HepG2 (cell line): ENCODE data around the gene APOL2. TPM values are rescaled to one million over a fixed set of nuclear protein-coding genes. Genes with fewer than 3 reads are reported as not detected.

Experiments used
- AKNA ChIP-seq: sonication (generic); formaldehyde crosslinking; IDR thresholded peaks from 2 replicates; pipeline ENCODE4 v1.4.0; 2020; ENCODE audit warnings: missing genetic modification reagents, borderline replicate concordance
- DZIP1 ChIP-seq: sonication (generic); formaldehyde crosslinking; IDR thresholded peaks from 2 replicates; pipeline ENCODE4 v1.5.0; 2020; ENCODE audit warnings: mild to moderate bottlenecking, missing genetic modification reagents
- GZF1 ChIP-seq: sonication (generic); formaldehyde crosslinking; IDR thresholded peaks from 2 replicates; pipeline ENCODE4 v1.5.1; 2020; ENCODE audit warnings: mild to moderate bottlenecking, missing genetic modification reagents
- MAZ ChIP-seq, 2 experiments: sonication (generic) in 1 of 2; formaldehyde crosslinking in 1 of 2; IDR thresholded peaks; 2 replicates each; pipeline versions ENCODE4 v1.5.0 to v1.6.1; 2012 to 2020; ENCODE audit warnings: low read depth in 2 of 2, mild to moderate bottlenecking in 2 of 2, borderline replicate concordance in 1 of 2, improper control_type of control experiment in 1 of 2, low read length in 1 of 2, missing genetic modification reagents in 1 of 2, moderate library complexity in 1 of 2
- MED1 ChIP-seq: sonication (generic); formaldehyde crosslinking; IDR thresholded peaks from 2 replicates; pipeline ENCODE4 v1.4.0; 2020; ENCODE audit warnings: missing genetic modification reagents
- NFIB ChIP-seq: sonication (generic); formaldehyde crosslinking; IDR thresholded peaks from 2 replicates; pipeline ENCODE4 v1.9.0; 2021; ENCODE audit warnings: missing genetic modification reagents, mild to moderate bottlenecking, borderline replicate concordance
- POLR2G ChIP-seq: fragments of 200-400 bp; formaldehyde crosslinking; IDR thresholded peaks from 2 replicates; pipeline ENCODE4 v1.6.1; 2018; ENCODE audit warnings: mild to moderate bottlenecking, low read depth, low read length, moderate library complexity
- SALL1 ChIP-seq: sonication (generic); formaldehyde crosslinking; IDR thresholded peaks from 2 replicates; pipeline ENCODE4 v1.8.0; 2022; ENCODE audit warnings: mild to moderate bottlenecking, missing genetic modification reagents
- ZFX ChIP-seq: sonication (generic); formaldehyde crosslinking; IDR thresholded peaks from 2 replicates; pipeline ENCODE4 v1.4.0; 2020; ENCODE audit warnings: mild to moderate bottlenecking, low read depth, missing genetic modification reagents, moderate library complexity
- ZNF343 ChIP-seq: sonication (generic); formaldehyde crosslinking; IDR thresholded peaks from 2 replicates; pipeline ENCODE4 v1.4.0; 2020; ENCODE audit warnings: mild to moderate bottlenecking, missing genetic modification reagents
- ZNF563 ChIP-seq: sonication (generic); formaldehyde crosslinking; IDR thresholded peaks from 2 replicates; pipeline ENCODE4 v1.8.0; 2022; ENCODE audit warnings: mild to moderate bottlenecking, moderate library complexity, missing genetic modification reagents
- polyA plus RNA-seq, 8 experiments: library from polyadenylated mRNA; depleted of rRNA in 3 of 8; stranded (reverse) in 7 of 8; unstranded in 1 of 8; fragments of >200 nt; fragmentation: Illumina TruSeq in 4 of 8; extraction: Trizol in 4 of 8; gene quantifications; 2 replicates each; pipeline versions ENCODE4 v1.2.1 to v1.2.3, GENCODE V29; 2011 to 2016; ENCODE audit warnings: low read depth in 4 of 8, missing spikeins in 1 of 8, mixed read lengths in 1 of 8; ENCODE audit not compliant: insufficient read depth in 1 of 8
- total RNA-seq, 5 experiments: library from RNA; depleted of rRNA; stranded (reverse); fragments of >200 nt; fragmentation: Illumina TruSeq; extraction: Trizol; gene quantifications; 2 replicates each; pipeline ENCODE4 v1.2.3, GENCODE V29; 2016; ENCODE audit warnings: low read depth in 1 of 5
- TF ChIP-seq, protein P1 (sequence below): sonication (generic); formaldehyde crosslinking; IDR thresholded peaks from 2 replicates; pipeline ENCODE4 v1.4.0; 2020; ENCODE audit warnings: missing genetic modification reagents, borderline replicate concordance
- TF ChIP-seq, protein P2 (sequence below): sonication (generic); formaldehyde crosslinking; IDR thresholded peaks from 2 replicates; pipeline ENCODE4 v1.8.1; 2023; ENCODE audit warnings: missing genetic modification reagents, inconsistent platforms, borderline replicate concordance

APOL2 gene
- total and polyA plus RNA-seq, 2 of the 13 experiments (the other 11 are each of a cell fraction or from before 2014, with no cell fraction given) = 28.7 to 51.2 TPM

DNA sequence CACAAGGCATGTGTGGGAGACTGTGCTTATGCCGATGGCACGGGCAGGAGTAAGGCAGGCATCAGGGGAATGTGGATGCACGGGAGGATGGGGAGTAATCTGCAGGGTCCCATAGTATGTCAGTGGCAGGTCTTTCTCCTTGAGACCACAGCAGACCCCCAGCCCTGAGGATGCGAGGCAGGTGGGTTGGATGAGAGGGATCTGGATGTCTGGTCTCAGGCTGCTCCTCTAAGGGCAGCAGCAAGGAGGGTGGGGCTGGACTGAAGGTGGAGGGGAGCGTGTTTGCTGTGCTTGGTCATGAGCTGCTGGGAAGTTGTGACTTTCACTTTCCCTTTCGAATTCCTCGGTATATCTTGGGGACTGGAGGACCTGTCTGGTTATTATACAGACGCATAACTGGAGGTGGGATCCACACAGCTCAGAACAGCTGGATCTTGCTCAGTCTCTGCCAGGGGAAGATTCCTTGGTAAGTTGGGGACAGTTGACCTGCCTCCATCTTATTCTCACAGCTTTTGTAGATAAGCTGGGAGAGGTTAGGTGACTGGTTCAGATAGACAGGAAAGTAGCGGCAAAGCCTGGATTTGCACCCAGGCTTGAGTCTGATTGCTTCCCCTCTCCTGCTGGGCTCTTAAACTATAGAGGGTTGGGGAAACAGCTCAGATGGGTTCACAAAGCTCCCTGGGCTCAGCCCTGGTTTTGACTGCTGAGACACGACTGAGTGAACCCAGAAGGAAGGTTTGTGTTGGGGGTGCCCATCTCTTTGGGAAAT lies 13.6 kb upstream of the APOL2 start, which contains the start of gene APOL1 (continued):
- TF ChIP-seq ZNF563 (CRISPR knock-in tag) (peak; percentile 46; the same call in 1 of the 2 replicates), DZIP1 (CRISPR knock-in tag) (no peak), NFIB (CRISPR knock-in tag) (no peak), MED1 (0 out of 2 replicates have a peak, but pooled peaks have one; percentile 30), SALL1 (CRISPR knock-in tag) (peak; percentile 66), AKNA (CRISPR knock-in tag) (no peak), GZF1 (CRISPR knock-in tag) (no peak), MAZ (IDR thresholded peaks at IDR 0.05; ENCODE audit: borderline replicate concordance, low read depth, low read length) (no peak), MAZ (CRISPR knock-in tag; IDR thresholded peaks at IDR 0.05; ENCODE audit: low read depth) (0 out of 2 replicates have a peak, but pooled peaks have one; percentile 44), ZFX (CRISPR knock-in tag) (peak; percentile 22; the same call in 1 of the 2 replicates), ZNF343 (no peak), POLR2G (peak; percentile 63)
- TF ChIP-seq, protein P1, sequence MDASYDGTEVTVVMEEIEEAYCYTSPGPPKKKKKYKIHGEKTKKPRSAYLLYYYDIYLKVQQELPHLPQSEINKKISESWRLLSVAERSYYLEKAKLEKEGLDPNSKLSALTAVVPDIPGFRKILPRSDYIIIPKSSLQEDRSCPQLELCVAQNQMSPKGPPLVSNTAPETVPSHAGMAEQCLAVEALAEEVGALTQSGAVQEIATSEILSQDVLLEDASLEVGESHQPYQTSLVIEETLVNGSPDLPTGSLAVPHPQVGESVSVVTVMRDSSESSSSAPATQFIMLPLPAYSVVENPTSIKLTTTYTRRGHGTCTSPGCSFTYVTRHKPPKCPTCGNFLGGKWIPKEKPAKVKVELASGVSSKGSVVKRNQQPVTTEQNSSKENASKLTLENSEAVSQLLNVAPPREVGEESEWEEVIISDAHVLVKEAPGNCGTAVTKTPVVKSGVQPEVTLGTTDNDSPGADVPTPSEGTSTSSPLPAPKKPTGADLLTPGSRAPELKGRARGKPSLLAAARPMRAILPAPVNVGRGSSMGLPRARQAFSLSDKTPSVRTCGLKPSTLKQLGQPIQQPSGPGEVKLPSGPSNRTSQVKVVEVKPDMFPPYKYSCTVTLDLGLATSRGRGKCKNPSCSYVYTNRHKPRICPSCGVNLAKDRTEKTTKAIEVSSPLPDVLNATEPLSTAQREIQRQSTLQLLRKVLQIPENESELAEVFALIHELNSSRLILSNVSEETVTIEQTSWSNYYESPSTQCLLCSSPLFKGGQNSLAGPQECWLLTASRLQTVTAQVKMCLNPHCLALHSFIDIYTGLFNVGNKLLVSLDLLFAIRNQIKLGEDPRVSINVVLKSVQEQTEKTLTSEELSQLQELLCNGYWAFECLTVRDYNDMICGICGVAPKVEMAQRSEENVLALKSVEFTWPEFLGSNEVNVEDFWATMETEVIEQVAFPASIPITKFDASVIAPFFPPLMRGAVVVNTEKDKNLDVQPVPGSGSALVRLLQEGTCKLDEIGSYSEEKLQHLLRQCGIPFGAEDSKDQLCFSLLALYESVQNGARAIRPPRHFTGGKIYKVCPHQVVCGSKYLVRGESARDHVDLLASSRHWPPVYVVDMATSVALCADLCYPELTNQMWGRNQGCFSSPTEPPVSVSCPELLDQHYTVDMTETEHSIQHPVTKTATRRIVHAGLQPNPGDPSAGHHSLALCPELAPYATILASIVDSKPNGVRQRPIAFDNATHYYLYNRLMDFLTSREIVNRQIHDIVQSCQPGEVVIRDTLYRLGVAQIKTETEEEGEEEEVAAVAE (CRISPR knock-in tag) = no peak
- TF ChIP-seq, protein P2, sequence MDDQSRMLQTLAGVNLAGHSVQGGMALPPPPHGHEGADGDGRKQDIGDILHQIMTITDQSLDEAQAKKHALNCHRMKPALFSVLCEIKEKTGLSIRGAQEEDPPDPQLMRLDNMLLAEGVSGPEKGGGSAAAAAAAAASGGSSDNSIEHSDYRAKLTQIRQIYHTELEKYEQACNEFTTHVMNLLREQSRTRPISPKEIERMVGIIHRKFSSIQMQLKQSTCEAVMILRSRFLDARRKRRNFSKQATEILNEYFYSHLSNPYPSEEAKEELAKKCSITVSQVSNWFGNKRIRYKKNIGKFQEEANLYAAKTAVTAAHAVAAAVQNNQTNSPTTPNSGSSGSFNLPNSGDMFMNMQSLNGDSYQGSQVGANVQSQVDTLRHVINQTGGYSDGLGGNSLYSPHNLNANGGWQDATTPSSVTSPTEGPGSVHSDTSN (CRISPR knock-in tag) = no peak
